Endothelial cell of umbilical vein (primary cell): Measurements from ENCODE around the gene OLFML2B. TPM values are rescaled to one million over a fixed set of nuclear protein-coding genes. Genes with fewer than 3 reads are reported as not detected.

ENCODE experiments used
- BruUV-seq: library from RNA; stranded (reverse); fragments of 400-500 nt; replicated peaks from 2 replicates; lab custom pipeline; 2021; lab: Mats Ljungman, UMichigan
- CTCF ChIA-PET: fragments of 300-600, 350-600 bp; sonication (Branson Sonifier 250); formaldehyde crosslinking; loops from one replicate; lab custom pipeline; 2021; ENCODE audit warnings: antibody characterized with exemption, inconsistent platforms; lab: Charles Lee
- POLR2A ChIA-PET: fragments of 300-600, 350-600 bp; sonication (Branson Sonifier 250); formaldehyde crosslinking; loops from one replicate; lab custom pipeline; 2021; ENCODE audit warnings: antibody characterized with exemption, inconsistent platforms; lab: Charles Lee
- DNase-seq: peaks from one replicate; pipeline ENCODE4 v3.0.0-alpha.2; 2011; ENCODE audit warnings: low read depth, low spot score
- FAIRE-seq: peaks from 2 replicates; lab custom pipeline; 2011; peaks lifted over from hg19 to GRCh38; lab: Jason Lieb, UNC
- H2AFZ ChIP-seq: 2 replicates; pipeline ENCODE4 v1.6.0; 2012; ENCODE audit warnings: low read depth, low read length, control low read depth, inconsistent platforms
- H3K27ac ChIP-seq: 2 replicates; pipeline ENCODE4 v1.5.1; 2011; ENCODE audit warnings: low read depth, mild to moderate bottlenecking, control low read depth, low read length, moderate library complexity; ENCODE audit not compliant: insufficient read depth
- H3K27me3 ChIP-seq, 2 experiments: 2 replicates each; pipeline versions ENCODE4 v1.6.0 to v1.6.1; 2011; ENCODE audit warnings: low read length in 2 of 2, mixed read lengths in 1 of 2; ENCODE audit not compliant: control insufficient read depth in 2 of 2, insufficient read depth in 2 of 2
- H3K36me3 ChIP-seq, 2 experiments: 2 replicates in 1 of 2; 3 replicates in 1 of 2; pipeline ENCODE4 v1.5.1; 2011; ENCODE audit warnings: low read length in 2 of 2, mild to moderate bottlenecking in 1 of 2, moderate library complexity in 1 of 2; ENCODE audit not compliant: control insufficient read depth in 2 of 2, insufficient read depth in 2 of 2; ENCODE audit errors: extremely low read depth in 1 of 2
- H3K4me1 ChIP-seq: 3 replicates; pipeline ENCODE4 v1.5.1; 2011; ENCODE audit warnings: mild to moderate bottlenecking, low read length; ENCODE audit not compliant: control insufficient read depth, insufficient read depth; ENCODE audit errors: extremely low read depth
- H3K4me2 ChIP-seq: 2 replicates; pipeline ENCODE4 v1.6.1; 2011; ENCODE audit warnings: low read length, control low read depth, mixed read lengths; ENCODE audit not compliant: insufficient read depth
- H3K4me3 ChIP-seq, 3 experiments: fragments of 200-600 bp in 1 of 3; sonication (generic), shearing (Covaris generic) in 1 of 3; replicated peaks in 1 of 3; 2 replicates each; pipeline ENCODE4 v1.5.1; 2011 to 2016; ENCODE audit warnings: control low read depth in 3 of 3, low read length in 3 of 3, mild to moderate bottlenecking in 2 of 3, inconsistent platforms in 1 of 3, low read depth in 1 of 3, moderate library complexity in 1 of 3; ENCODE audit not compliant: insufficient read depth in 1 of 3
- H3K79me2 ChIP-seq: 2 replicates; pipeline ENCODE4 v1.6.0; 2012; ENCODE audit warnings: low read length, inconsistent platforms; ENCODE audit not compliant: control insufficient read depth, insufficient read depth
- H3K9ac ChIP-seq: replicated peaks from 2 replicates; pipeline ENCODE3; 2011; ENCODE audit warnings: low read length, control low read depth; ENCODE audit not compliant: insufficient read depth; ENCODE audit errors: extremely low read depth
- H3K9me1 ChIP-seq: replicated peaks from 3 replicates; pipeline ENCODE4 v1.6.0; 2011; ENCODE audit warnings: mild to moderate bottlenecking, low read length; ENCODE audit not compliant: control insufficient read depth, insufficient read depth; ENCODE audit errors: extremely low read depth
- H3K9me3 ChIP-seq: replicated peaks from 2 replicates; pipeline ENCODE4 v1.5.1; 2012; ENCODE audit warnings: low read length, inconsistent platforms; ENCODE audit not compliant: control insufficient read depth, insufficient read depth
- H4K20me1 ChIP-seq: replicated peaks from 2 replicates; pipeline ENCODE3; 2011; ENCODE audit warnings: mild to moderate bottlenecking, low read length; ENCODE audit not compliant: control insufficient read depth, insufficient read depth; ENCODE audit errors: extremely low read depth
- EZH2 ChIP-seq: IDR thresholded peaks from 2 replicates; pipeline ENCODE4 v1.6.1; 2012; ENCODE audit warnings: borderline replicate concordance, low read depth, mild to moderate bottlenecking, moderate library complexity, low read length, inconsistent platforms; ENCODE audit not compliant: severe bottlenecking
- FOS ChIP-seq: IDR thresholded peaks from 2 replicates; pipeline ENCODE4 v1.6.1; 2011; ENCODE audit warnings: mild to moderate bottlenecking, low read length, moderate library complexity, borderline replicate concordance; ENCODE audit not compliant: insufficient read depth
- GATA2 ChIP-seq: IDR thresholded peaks from 2 replicates; pipeline ENCODE4 v1.7.0; 2011; ENCODE audit warnings: low read depth, mild to moderate bottlenecking, moderate library complexity, mixed read lengths, low read length; ENCODE audit not compliant: insufficient read length, insufficient read depth
- JUN ChIP-seq: IDR thresholded peaks from 2 replicates; pipeline ENCODE4 v1.6.1; 2011; ENCODE audit warnings: borderline replicate concordance, low read depth; ENCODE audit not compliant: insufficient read length, insufficient read depth
- MYC ChIP-seq: IDR thresholded peaks from one replicate; pipeline ENCODE4 v1.6.1; 2011; ENCODE audit warnings: mild to moderate bottlenecking, low read depth, low read length
- POLR2A ChIP-seq: IDR thresholded peaks from 2 replicates; pipeline ENCODE4 v1.6.1; 2012; ENCODE audit warnings: low read depth, mild to moderate bottlenecking, control low read depth, low read length
- POLR2AphosphoS5 ChIP-seq: IDR thresholded peaks from 2 replicates; pipeline ENCODE4 v1.6.1; 2012; ENCODE audit warnings: low read depth, mild to moderate bottlenecking, control low read depth, low read length, moderate library complexity; ENCODE audit not compliant: insufficient read depth
- dilution Hi-C: fragments of 300-500 bp; cut with MboI; formaldehyde crosslinking; loops from one replicate; pipeline ENCODE4 v1.15.0; 2019; ENCODE audit warnings: low sequenced_read_pairs; ENCODE audit not compliant: extremely low pct_ligation_motif_present
- intact Hi-C: fragments of 100-400 bp; cut with micrococcal nuclease; formaldehyde crosslinking; loops from one replicate; pipeline ENCODE4 v1.10.0; 2022
- polyA plus RNA-seq, 4 experiments: library from polyadenylated mRNA; depleted of rRNA in 3 of 4; stranded (reverse) in 3 of 4; unstranded in 1 of 4; fragments of >200 nt; gene quantifications; 2 replicates each; pipeline versions ENCODE4 v1.2.1 to v1.2.3, GENCODE V29; 2011 to 2012; ENCODE audit warnings: missing spikeins in 1 of 4
- total RNA-seq: library from RNA; stranded (reverse); gene quantifications from 2 replicates; pipeline ENCODE4 v1.2.3, GENCODE V29; 2021
- TF ChIP-seq, protein P1 (sequence below): IDR thresholded peaks from 2 replicates; pipeline ENCODE4 v1.6.1; 2011; ENCODE audit not compliant: insufficient read depth, insufficient read length
- TF ChIP-seq, protein P2 (sequence below), 2 donors: IDR thresholded peaks; 1 replicate in 1 of 2; 2 replicates in 1 of 2; pipeline ENCODE4 v1.5.1; 2011; ENCODE audit warnings: low read length in 2 of 2, mild to moderate bottlenecking in 2 of 2, moderate library complexity in 2 of 2, control low read depth in 1 of 2, inconsistent platforms in 1 of 2, low read depth in 1 of 2; ENCODE audit not compliant: insufficient read depth in 1 of 2; ENCODE audit errors: extremely low read depth in 1 of 2

The OLFML2B gene
- total and polyA plus RNA-seq, 2 donors (not counting 3 experiments of a cell fraction or from before 2014, with no cell fraction given) = 0.58 to 0.62 TPM

DNA sequence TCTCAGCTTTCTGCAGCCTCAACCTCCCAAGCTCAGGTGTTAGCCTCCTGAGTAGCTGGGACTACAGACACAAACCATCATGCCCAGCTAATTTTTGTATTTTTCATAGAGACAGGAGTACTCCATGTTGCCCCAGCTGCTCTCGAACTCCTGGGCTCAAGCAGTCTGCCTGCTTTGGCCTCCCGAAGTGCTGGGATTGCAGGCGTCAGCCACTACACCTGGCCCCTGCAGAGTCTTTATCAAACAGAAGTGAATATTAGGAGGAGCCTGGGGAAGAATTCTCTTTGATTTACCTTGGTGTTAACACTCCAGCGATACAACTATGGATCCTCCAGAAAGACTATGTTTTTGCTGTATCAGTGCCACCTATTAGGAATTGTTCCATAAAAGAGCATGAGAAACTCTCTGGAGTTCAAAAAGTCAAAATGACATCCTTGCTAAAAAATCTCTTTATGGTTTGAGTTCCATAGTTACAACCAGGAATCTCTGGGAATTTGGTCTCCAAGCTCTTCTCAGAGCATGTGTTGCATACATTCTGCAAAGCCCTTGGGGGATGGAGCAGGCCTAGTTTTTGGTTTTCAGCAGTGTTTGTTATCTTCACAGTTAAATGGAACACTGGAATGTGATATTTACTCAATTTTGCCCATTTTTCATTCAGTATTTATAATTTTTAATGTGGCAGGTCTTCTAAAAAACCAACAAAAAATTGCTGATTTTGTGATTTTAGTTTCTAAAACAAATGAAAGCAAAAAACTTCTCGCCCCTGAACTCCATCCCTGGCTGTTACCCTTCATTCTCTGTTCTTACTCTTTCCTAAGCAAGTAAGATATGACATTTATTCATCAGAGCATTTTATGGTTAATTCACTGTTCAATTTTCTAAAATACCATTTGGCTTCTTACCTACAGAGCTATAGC is 77.3 kb downstream of the OLFML2B start:
- DNase-seq = no peak
- dilution Hi-C loops = no loop called here

More for the DNA sequence above, 77.3 kb downstream of the OLFML2B start:
- Histone ChIP-seq H3K9me1 (no peaks in the 10 kb centered on the region), H2AFZ (no peak overlapping the region), H3K79me2 (no peaks in the 10 kb centered on the region), H3K27ac (no peak overlapping the region), H3K9ac (no peak overlapping the region), H3K4me3 (no peak overlapping the region), H4K20me1 (no peaks in the 10 kb centered on the region), H3K9me3 (no peaks in the 10 kb centered on the region), H3K4me1 (no peaks in the 10 kb centered on the region), H3K27me3 (no peaks in the 10 kb centered on the region), H3K4me2 (no peak overlapping the region), H3K36me3 (peaks cover 0 to 2% of the 10 kb centered on the region in 2 experiments)
- intact Hi-C loops = no loop called here
- ChIA-PET POLR2A (no interaction called here), CTCF (interaction anchor here (1.4 kb wide), 1 partner anchor 78 kb away, joined by 3 read pairs; the partner anchor contains the start of gene OLFML2B)
- no peak for TF ChIP-seq GATA2
- TF ChIP-seq, protein P1, sequence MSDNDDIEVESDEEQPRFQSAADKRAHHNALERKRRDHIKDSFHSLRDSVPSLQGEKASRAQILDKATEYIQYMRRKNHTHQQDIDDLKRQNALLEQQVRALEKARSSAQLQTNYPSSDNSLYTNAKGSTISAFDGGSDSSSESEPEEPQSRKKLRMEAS = no peak
- no peak for TF ChIP-seq EZH2
- no peak for TF ChIP-seq MYC
- no peak for TF ChIP-seq JUN
- TF ChIP-seq POLR2AphosphoS5 = no peak
- TF ChIP-seq FOS = no peak
- TF ChIP-seq POLR2A = no peak
- TF ChIP-seq, protein P2, sequence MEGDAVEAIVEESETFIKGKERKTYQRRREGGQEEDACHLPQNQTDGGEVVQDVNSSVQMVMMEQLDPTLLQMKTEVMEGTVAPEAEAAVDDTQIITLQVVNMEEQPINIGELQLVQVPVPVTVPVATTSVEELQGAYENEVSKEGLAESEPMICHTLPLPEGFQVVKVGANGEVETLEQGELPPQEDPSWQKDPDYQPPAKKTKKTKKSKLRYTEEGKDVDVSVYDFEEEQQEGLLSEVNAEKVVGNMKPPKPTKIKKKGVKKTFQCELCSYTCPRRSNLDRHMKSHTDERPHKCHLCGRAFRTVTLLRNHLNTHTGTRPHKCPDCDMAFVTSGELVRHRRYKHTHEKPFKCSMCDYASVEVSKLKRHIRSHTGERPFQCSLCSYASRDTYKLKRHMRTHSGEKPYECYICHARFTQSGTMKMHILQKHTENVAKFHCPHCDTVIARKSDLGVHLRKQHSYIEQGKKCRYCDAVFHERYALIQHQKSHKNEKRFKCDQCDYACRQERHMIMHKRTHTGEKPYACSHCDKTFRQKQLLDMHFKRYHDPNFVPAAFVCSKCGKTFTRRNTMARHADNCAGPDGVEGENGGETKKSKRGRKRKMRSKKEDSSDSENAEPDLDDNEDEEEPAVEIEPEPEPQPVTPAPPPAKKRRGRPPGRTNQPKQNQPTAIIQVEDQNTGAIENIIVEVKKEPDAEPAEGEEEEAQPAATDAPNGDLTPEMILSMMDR (IDR thresholded peaks at IDR 0.05; ENCODE audit: extremely low read depth in 1 of 2, insufficient read depth in 1 of 2, low read depth in 1 of 2, low read length in 2 of 2) = no peak
- BruUV-seq = no TSS peak
- no peak for FAIRE-seq
